Measurements from ENCODE around the gene ELMO2.

DNA sequence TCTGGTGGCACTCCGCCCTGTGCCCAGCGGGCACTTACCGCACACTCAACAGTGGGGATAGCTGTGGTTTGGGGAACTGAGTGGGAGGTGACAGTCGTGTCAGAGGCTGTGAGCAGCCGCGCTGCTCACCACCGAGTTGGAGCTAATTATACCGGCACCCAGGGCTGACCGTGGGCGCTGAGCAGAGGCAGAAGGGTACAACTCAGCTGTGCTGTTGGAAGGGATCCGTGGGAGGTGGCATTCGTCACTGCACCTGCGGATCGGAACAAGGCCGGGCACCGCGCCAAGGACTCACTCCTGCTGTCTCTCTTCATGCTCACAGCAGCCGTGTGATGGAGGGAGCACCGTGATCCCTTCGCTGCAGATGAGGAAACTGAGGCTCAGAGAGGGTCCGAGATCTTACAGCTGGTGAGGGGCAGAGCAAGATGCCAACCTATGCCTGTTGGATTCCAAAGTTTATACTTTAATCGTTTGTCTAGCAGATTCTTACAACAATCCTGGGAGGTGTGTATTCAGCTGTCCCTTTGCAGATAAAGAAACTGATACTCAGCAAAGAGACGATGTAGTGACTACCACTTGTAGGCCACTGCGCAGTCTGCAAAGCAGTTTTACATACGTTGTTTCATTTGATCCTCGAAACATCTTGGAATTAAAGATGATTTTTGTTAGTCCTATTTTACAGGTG, 713 bp upstream of the ELMO2 start:
- TF ChIP-seq, protein P1, sequence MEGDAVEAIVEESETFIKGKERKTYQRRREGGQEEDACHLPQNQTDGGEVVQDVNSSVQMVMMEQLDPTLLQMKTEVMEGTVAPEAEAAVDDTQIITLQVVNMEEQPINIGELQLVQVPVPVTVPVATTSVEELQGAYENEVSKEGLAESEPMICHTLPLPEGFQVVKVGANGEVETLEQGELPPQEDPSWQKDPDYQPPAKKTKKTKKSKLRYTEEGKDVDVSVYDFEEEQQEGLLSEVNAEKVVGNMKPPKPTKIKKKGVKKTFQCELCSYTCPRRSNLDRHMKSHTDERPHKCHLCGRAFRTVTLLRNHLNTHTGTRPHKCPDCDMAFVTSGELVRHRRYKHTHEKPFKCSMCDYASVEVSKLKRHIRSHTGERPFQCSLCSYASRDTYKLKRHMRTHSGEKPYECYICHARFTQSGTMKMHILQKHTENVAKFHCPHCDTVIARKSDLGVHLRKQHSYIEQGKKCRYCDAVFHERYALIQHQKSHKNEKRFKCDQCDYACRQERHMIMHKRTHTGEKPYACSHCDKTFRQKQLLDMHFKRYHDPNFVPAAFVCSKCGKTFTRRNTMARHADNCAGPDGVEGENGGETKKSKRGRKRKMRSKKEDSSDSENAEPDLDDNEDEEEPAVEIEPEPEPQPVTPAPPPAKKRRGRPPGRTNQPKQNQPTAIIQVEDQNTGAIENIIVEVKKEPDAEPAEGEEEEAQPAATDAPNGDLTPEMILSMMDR (IDR thresholded peaks at IDR 0.05; ENCODE audit: low read depth, low read length, poor library complexity, severe bottlenecking), result no peak
- no peak for TF ChIP-seq EZH2phosphoT487 (IDR thresholded peaks at IDR 0.05; ENCODE audit: borderline replicate concordance, low read length)
